Measurements from ENCODE around the gene ZBTB21.

ZBTB21 gene

DNA sequence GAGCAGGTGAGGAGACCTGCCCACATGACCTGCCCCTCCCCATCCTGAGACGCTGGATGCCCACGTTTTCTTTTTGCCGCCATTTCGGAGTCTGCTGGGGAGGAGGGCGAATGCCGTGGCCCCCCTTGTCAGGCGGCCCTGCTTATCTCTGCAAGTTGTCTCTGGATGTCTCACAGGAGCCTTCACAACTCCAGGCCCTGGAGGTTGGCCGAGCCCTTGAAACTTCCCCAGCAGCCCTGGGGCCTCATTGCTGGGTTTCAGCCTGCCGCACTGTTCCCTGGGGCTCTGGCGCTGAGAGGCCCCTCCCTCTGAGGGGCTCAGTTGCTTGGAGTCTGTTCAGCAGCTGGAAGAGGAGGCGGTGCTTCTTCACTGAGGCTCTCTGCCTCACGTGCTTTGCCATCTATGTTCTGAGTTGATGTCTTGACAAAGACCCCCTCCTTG lies 29.8 kb upstream of the ZBTB21 start:
- DNase-seq (ENCODE audit: low read depth), result no peak

DNA sequence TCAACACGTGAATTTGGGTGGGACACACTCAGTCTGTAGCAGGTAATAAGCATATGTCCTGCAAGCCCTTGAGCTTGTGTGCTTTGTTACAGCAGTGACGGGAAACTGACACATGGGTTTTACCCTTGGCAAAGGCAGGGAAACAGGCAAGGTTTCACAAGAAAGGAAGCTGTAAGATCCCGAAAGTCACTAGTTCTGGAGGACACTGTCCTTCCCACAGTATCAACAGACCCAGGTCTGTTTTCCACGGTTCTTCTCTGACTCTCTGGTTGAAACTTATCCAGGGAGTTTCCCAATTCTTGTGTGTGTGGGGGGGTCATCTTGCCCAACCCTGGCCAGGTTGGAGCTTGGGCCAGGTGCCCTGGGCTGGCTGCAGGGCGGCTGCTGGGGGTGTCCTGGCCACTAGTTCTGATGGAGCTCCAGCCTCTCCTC lies 29.3 kb upstream of the ZBTB21 start:
- no peak for DNase-seq (ENCODE audit: low read depth)

DNA sequence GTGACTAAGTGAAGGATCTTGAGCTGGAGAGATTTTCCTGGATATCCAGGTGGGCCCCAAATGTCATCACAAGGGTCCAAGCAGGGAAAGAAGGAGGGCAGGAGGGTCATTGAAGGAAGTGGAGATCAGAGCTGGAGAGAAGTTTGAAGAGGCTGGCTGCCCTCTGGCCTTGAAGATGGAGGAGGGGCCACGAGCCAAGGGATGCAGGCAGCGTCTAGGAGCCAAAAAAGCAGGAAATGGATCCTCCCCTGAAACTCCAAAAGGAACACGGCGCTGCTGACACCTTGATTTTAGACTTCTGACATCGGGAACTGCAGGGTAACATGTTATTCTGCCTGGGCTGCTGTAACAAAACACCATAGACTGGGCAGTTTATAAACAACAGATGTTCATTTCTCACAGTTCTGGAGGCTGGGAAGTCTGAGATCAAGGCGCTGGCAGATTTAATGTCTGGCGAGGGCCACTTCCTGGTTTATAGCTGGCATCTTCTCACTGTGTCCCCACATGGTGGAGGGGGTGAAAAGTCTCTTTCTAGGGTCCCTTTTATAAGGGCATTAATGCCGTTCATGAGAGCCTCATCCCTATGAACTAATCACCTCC lies 28.8 kb upstream of the ZBTB21 start:
- no peak for DNase-seq (ENCODE audit: low read depth)

DNA sequence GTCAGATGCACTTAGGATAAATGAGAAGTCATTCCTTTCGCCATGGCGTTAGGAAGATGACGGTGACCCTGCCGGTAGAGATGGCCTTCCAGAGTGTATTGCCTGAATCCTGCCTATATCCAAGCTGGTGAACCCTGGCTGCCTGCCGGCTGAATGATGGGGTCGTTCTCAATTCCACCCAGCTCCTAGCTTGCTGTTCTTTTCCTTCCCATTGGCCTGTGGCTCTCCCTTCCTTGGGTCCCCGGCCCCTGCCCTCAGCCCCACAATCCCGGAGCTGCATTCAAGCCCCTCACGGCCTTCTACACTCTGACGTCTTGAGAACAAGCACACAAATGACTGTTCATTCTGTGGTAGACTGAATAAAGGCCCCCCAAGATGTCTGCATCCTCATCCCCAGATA lies 28.2 kb upstream of the ZBTB21 start:
- no peak for DNase-seq (ENCODE audit: low read depth)

DNA sequence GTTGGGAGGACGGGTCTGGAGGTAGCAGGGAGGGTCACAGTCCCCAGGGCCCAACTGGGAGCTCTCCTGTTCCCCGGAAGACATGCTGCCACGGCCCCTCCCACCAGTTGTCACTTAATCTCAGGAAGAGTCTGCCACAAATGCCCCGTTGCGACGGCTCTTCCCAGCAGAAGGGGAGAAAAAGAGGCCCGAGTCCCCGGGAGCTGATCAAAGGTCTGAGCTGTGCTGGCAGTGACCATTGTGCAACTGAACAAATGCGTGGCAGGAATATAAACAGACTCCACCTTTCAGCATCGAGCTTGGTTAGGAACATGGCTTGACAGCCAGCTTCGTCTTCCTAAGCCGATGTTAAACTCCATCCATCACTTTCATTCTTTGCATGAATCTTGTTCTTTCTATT lies 27.8 kb upstream of the ZBTB21 start:
- DNase-seq (ENCODE audit: low read depth), result no peak

DNA sequence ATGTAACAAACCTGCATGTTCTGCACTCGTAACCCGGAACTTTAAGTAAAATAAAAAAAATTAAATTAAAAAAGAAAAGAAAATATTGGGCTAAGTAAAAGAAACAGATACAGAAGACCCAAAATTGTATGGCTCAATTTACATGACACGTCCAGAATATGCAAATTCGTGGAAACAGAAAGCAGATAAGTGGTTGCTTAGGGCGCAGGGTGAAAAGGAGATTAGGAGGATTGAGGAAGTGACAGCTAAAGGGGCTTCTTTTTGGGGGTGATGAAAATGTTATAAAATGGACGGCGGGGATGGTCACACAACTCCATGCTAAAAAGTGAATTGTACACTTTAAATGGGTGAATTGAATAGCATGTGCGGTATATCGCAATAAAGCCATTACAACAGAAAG lies 27.4 kb upstream of the ZBTB21 start:
- no peak for DNase-seq (ENCODE audit: low read depth)

DNA sequence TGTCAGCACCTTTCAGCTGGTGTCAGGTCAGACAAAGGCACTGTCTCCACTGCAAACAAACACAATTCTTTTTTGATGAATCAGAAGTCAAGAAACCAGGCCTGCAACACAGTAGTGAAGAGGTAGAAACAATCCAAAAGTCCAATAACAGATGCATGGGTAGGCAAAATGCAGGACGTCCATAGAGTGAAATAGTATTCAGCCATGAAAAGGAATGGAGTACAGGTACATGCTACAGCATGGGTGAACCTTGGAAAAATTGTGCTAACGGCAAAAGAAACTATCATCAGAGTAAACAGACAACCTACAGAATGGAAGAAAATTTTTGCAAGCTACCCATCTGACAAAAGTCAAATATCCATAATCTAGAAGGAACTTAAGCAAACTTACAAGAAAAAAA lies 26.2 kb upstream of the ZBTB21 start:
- no peak for DNase-seq (ENCODE audit: low read depth)

DNA sequence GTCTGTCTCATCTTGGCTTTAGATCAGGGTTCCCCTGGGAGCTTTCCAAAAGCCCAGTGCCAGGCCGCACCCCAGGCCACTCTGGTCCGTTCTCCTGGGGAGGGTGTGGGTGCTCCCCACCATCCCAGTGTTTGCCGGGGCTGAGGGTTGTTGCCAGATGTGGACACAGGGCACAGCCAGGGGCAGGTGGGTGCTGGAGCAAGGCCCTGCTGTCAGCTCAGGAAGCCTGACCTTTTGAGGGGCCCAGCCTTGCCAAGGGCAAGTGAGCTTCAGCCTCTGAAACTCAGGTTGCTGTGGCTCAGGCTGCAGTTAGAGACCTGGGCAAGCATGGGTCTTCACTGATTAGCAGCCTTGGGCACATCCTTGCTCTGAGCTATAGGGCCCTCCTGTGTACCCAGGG lies 22.8 kb upstream of the ZBTB21 start:
- DNase-seq (ENCODE audit: low read depth), result no peak

DNA sequence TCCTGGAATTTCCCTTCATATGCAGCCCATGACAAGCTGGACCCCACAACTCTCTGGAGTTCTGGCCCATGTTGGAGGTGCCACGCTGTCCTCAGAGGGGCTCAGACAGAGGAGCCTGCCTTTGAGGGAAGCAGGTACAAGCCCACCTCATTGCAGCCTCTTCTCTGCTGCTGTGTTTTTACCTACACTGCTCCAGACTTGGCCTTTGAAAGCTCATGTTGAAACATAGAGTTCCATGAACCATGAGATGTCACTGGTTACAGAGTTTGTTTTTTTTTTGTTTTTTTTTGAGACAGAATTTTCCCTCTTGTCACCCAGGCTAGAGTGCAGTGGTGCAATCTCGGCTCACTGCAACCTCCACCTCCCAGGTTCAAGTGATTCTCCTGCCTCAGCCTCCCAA lies 22.1 kb upstream of the ZBTB21 start:
- no peak for DNase-seq (ENCODE audit: low read depth)

DNA sequence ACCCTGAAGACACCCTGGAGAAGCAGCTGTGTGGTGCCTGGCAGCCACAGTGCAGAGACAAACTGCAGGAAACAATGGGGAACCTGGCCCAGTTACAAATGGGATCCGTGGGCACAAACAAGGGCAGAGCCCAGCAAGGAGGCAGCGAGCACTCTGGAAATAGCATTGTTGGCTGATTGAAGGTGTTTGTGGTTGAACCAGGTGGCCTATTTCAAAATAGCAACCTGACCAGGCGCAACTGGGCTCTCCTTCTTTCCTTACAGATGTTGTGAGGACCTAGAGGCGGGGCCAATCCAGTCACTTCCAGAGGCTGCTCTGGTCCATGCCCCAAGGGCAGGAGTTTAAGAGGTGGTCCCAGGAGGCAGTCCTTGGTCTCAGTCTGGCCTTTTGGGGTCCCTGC lies 21.7 kb upstream of the ZBTB21 start:
- no peak for DNase-seq (ENCODE audit: low read depth)

DNA sequence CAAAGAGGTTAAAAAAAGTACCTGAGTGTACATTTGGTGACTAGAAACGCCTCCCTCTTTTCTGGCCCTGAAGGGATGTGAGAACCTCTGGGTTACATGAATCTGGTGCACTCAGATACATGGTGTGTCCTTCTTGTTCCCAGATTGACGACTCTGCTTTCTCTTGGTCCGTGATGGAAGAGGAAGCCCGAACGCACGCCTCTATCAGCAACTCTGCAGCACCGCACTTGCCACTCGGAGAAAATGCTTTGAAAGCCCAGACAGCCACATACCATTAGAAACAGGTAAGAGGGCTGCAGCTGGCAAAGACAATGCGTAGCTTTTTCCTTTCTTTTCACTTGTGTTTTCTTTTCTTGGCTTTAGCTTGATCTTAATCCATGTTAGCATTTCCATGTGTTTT lies 21.1 kb upstream of the ZBTB21 start:
- DNase-seq (ENCODE audit: low read depth), result no peak

DNA sequence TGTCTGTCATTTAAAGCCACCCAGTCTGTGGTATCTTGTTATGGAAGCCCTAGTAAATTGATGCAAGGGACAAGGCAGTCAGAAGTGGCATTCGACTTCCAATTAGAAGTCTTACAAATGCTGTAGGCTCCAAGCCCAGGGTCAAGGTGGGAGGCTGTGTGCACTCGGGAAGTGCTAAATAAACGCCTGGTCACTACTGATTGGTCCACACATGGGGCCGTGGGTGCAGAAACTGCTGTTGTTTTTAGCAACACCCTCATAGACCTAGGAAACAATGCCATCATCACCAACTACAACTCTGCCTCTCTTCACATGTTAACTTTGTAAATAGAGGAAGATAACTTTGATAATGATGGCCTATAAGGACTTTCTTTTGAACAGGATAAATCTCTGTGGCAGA lies 20.2 kb upstream of the ZBTB21 start:
- no peak for DNase-seq (ENCODE audit: low read depth)

DNA sequence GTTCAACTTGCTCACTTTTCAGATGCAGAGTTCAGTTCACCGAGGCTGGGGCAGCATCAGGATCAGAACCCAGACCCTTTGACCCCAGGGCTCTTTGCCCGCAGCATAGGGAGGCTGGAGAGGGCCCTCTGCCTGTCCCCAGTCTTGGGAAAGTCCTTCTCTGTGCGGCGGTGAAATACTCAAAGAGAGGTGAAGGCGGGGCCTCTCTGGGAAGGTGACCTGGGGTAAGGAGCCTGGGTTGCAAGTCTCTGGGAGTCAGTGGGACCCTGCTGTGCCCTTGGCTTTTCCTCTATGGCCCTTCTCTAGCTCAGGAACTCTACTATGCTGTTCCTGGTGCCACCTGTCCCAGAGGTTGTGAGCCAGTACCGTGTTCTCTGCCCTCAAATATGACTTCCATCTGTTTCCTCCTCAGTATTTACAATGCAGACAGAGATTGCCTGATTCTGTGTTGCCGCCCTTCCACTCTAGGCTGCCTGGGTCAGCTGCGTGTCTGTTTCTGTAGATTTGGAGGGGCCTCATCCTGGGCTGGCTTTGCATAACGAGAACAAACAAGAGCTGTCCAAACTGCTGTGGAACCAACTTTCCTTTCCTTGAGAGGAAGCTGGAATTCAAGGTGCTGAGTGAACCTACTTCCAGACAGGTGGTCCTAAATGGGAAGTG lies 18.7 kb upstream of the ZBTB21 start:
- no peak for DNase-seq (ENCODE audit: low read depth)

DNA sequence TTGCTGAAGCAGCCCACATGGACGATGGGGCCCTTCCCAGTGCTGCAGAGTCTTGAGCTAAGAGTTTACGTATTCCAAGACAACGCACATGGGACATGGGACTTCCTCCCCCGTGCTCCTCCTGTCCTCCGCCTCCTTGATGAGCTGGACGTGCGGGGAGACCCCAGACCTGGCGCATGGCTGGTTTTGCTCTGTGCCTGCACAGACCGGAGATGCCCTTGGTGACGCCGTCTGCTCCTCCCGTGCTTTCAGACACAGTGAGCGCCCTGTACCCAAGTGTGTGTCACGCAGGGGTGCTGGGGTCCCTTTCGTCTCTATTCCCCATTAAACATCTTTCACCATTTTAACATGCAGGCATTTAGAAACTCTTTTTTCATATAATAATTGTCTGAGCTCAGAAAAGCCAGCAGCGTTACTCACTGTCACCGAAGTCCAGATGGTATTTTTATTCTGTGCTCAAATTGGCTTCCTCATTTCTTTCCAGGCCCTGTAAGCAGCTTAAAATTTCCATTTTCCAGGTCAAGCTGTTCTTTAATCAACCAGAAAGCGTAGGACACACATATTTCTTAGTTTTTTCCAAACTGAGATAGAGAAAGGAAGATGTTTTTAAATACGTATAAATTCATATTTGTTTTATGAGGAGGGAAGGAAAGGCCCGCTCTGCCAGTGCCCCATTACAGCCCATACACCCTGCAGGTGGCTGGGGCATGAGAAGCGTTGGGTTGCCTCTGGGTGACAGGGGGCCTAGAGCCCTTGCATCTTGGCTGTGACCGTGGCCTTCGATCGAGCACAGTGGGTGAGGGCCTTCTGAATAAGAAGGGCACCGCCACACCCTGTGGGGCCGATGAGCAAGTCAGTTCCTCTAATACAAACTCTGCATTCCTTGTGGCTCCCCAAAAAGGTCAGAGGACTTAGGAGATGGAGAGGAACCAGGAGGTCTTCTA lies 17.9 kb upstream of the ZBTB21 start:
- no peak for DNase-seq (ENCODE audit: low read depth)

DNA sequence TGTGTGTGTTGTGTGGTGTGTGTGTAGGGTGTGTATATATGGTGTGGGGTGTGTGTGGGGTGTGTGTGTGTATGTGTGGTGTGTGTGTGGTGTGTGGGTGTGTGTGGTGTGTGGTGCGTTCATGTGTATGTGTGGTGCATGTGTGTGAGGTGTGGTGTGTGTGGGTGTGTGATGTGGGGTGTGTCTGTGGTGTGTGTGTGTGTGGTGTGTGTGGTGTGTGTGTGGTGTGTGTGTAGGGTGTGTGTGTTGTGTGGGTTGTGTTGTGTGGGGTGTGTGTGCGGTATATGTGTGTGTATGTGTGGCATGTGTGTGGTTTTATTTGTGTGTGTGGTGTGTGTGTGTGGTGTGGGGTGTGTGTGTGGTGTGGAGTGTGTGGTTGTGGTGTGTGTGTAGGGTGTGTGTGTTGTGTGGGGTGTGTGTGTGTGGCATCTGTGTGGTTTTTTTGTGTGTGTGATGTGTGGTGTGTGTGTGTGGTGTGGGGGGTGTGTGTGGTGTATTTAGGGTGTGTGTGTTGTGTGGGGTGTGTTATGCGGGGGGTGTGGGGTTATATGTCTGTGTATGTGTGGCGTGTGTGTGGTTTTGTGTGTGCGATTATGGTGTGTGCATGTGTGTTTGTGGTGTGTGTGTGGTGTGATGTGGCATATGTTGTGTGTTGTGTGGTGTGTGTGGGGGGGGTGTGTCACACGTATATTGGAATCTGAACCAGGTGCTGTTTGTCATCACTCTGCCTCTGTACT lies 17.1 kb upstream of the ZBTB21 start:
- no peak for DNase-seq (ENCODE audit: low read depth)

DNA sequence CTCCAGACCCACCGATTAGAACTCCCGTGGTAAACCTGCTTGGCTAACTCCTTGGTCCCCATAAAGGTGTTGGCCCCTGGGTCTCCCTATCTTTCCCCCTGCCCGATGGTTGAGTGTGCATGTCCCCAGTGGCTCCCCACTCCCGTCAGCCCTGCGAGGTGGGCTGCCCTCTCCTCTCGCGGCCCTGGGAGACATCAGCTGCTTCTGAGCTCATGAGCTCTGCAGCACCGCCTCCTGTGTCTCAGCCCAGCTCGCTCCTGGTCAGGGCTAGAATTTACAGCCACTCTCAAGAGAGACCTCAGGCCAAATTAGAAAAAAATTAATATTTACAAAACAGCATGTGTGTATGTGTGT lies 15.9 kb upstream of the ZBTB21 start:
- no peak for DNase-seq (ENCODE audit: low read depth)

DNA sequence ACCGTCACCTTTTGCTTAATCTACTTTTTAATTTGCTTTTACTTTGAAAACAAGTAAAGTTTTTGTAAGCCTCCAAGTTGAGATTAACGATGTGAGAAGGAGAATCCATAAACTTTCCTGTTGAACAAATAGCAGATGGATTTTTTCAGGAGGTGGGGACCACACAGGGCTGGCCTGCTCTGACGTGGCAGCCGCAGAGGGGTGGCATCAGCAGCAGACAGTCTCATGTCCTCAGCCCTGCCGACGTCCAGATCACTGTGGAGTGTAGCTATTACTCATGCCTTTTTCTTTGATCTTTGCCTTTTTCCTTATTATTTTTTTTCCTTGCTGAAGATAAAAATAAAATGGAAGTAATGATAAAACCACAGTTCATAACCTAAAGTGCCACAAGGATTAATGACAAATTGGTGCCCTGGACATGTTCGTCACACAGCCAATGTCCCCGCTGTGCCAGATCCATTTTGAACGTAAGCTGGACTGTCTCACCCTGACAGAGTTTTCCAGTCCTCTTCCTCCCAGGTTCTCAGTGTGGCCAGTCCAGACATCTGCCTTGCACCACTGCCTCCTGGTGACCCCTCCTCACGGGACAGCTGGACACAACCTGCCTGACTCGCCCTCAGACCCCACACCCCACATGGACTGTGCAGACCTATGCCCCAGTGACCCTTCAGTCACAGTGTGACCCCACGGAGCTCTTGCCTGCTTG lies 15.4 kb upstream of the ZBTB21 start:
- DNase-seq (ENCODE audit: low read depth), result no peak

DNA sequence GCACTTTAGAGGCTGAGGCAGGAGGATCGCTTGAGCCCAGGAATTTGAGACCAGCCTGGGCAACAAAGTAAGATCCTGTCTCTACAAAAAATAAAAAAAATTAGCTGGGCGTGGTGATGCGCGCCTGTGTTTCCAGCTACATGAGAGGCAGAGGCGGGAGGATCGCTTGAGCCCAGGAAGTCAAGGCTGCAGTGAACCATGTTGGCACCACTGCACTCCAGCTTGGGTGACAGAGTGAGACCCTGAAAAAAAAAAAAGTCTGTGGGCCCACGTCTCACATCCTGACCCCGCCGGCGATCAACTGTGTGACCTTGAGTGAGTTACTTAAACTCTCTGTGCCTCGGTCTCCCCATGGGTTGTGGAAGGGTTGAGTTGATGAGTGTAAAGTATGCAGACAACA lies 12.7 kb upstream of the ZBTB21 start:
- DNase-seq (ENCODE audit: low read depth), result no peak

DNA sequence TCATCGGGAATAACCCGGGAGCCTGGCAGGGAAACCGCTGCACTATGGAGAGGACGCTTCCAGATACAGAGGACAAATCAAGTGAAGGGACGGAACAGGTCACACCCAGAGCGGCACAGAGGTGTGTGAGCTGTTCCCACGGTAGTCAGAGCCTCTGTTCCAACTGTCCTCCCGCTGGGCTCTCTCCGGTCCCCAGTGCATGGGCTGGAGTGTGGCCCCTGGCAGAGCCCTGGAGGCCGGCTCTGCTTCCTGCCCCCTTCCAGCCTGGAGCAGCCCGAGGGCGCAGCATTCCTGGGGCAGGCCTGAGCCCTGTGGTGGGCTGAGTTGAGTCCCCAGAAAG lies 11.9 kb upstream of the ZBTB21 start:
- no peak for DNase-seq (ENCODE audit: low read depth)

DNA sequence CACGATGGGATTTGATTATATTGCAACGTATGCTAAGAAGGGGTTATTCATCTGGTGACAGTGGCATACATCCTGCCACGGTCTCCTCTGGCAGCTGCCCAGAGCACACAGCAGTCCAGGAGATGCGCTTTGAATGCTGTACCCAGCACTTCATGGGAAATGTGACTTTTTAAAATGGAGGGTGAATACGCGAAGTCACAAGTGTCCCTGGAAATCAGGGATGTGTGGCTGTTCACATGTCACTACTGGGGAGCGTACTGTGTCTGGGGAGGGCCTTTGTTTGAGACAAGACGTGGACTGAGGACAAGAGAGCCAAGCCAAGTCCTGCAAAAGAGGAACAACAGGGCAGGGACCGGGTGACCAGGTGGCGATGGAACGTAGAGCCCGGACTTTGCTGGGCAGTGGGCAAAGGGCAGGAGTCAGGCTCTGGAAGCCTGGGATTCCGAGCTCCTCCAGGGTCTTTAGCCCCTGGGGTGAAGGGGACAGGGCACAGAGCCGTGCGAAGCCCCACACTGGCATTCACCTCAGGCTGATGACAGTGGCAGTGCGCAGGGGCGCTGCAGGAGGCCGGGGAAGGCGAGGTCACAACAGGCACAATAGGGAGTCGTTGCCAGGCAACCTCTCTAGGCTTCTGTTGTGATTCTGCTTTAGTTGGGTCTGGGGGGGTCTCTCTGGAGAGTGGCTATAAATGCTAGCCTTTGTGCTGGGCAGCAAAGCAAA lies 11.4 kb upstream of the ZBTB21 start:
- DNase-seq (ENCODE audit: low read depth), result no peak

DNA sequence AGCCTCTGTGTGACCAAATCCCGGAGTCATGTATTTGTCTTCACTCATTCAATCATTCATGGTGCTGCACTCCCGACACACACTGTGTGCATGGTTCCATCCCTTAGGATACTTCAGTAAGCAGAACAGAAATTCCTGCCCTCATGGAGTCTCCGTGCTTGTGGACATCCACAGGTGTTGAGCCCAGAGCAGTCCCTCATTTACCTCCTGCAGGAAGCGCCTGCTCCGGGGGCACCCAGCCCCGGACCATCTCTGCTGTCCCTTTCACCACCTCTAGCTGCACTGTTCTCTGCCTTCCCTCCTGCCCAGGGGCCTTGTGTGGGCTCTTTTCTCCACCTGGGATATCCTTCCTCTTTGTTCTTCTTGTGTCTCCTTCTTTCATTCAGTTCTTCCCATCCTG lies 9.5 kb upstream of the ZBTB21 start:
- DNase-seq (ENCODE audit: low read depth), result no peak

All from HS-5 (cell line).